Fibroblast of lung (primary cell): ENCODE results near the gene UGGT2. TPM values are rescaled to one million over a fixed set of nuclear protein-coding genes. Genes with fewer than 3 reads are reported as not detected.
"Not testable (repeated sequence)": the region's sequence is repeated elsewhere in the genome, so short reads cannot be mapped to it uniquely, and the experiment has no call there.

Source experiments
- DNase-seq, 2 donors: peaks; one replicate each; pipeline versions ENCODE4 v3.0.0 to v3.0.0-alpha.2; 2010; ENCODE audit warnings: low read depth in 2 of 2
- H2AFZ ChIP-seq: 2 replicates; pipeline ENCODE4 v1.5.1; 2012; ENCODE audit warnings: low read length, control low read depth, inconsistent platforms
- H3K27ac ChIP-seq: 2 replicates; pipeline ENCODE4 v1.5.1; 2011; ENCODE audit warnings: low read length, control low read depth; ENCODE audit not compliant: insufficient read depth
- H3K27me3 ChIP-seq: 2 replicates; pipeline ENCODE4 v1.5.1; 2011; ENCODE audit warnings: mild to moderate bottlenecking, low read length; ENCODE audit not compliant: control insufficient read depth, insufficient read depth
- H3K36me3 ChIP-seq: 2 replicates; pipeline ENCODE4 v1.5.1; 2011; ENCODE audit warnings: low read length; ENCODE audit not compliant: control insufficient read depth, insufficient read depth
- H3K4me1 ChIP-seq: 2 replicates; pipeline ENCODE4 v1.5.1; 2011; ENCODE audit warnings: low read length; ENCODE audit not compliant: control insufficient read depth, insufficient read depth; ENCODE audit errors: extremely low read depth
- H3K4me2 ChIP-seq: 2 replicates; pipeline ENCODE4 v1.5.1; 2011; ENCODE audit warnings: low read length, control low read depth; ENCODE audit not compliant: insufficient read depth; ENCODE audit errors: extremely low read depth
- H3K4me3 ChIP-seq, 4 experiments: fragments of 200-600 bp in 1 of 4; sonication (generic) in 1 of 4; replicated peaks in 1 of 4; 2 replicates each; pipeline ENCODE4 v1.5.1; 2011 to 2016; ENCODE audit warnings: low read length in 4 of 4, low read depth in 3 of 4, mild to moderate bottlenecking in 3 of 4, control low read depth in 2 of 4, inconsistent platforms in 1 of 4, mixed read lengths in 1 of 4; ENCODE audit not compliant: insufficient read depth in 1 of 4; ENCODE audit errors: control extremely low read depth in 1 of 4
- H3K79me2 ChIP-seq: 2 replicates; pipeline ENCODE4 v1.5.1; 2012; ENCODE audit warnings: mild to moderate bottlenecking, low read length, inconsistent platforms; ENCODE audit not compliant: control insufficient read depth, insufficient read depth
- H3K9ac ChIP-seq: 2 replicates; pipeline ENCODE4 v1.5.1; 2011; ENCODE audit warnings: mild to moderate bottlenecking, low read length, control low read depth; ENCODE audit not compliant: insufficient read depth
- H3K9me3 ChIP-seq: 2 replicates; pipeline ENCODE4 v1.5.1; 2012; ENCODE audit warnings: low read depth, low read length; ENCODE audit not compliant: control insufficient read depth, insufficient read depth
- H4K20me1 ChIP-seq: 2 replicates; pipeline ENCODE4 v1.5.1; 2011; ENCODE audit warnings: low read length; ENCODE audit not compliant: control insufficient read depth, insufficient read depth; ENCODE audit errors: extremely low read depth
- CTCF ChIP-seq, 2 donors: IDR thresholded peaks in 1 of 2; conservative IDR thresholded peaks in 1 of 2; 1 replicate in 1 of 2; 2 replicates in 1 of 2; pipeline ENCODE4 v1.5.1; 2011 to 2012; ENCODE audit warnings: low read length in 2 of 2, control low read depth in 1 of 2, inconsistent platforms in 1 of 2, low read depth in 1 of 2, mild to moderate bottlenecking in 1 of 2
- EZH2 ChIP-seq: IDR thresholded peaks from 2 replicates; pipeline ENCODE4 v1.5.1; 2012; ENCODE audit warnings: low read length, control low read depth, mild to moderate bottlenecking; ENCODE audit errors: missing control alignments
- polyA plus RNA-seq, 2 donors: library from polyadenylated mRNA; depleted of rRNA in 1 of 2; stranded (reverse) in 1 of 2; unstranded in 1 of 2; fragments of >200 nt; gene quantifications; 2 replicates each; pipeline ENCODE4 v1.2.1, GENCODE V29; 2011 to 2012; ENCODE audit warnings: missing spikeins in 1 of 2
- total RNA-seq: library from RNA; depleted of rRNA; stranded (reverse); fragments of >200 nt; gene quantifications from 2 replicates; pipeline ENCODE4 v1.2.1, GENCODE V29; 2014

The UGGT2 gene
- total and polyA plus RNA-seq, 2 donors (not counting 1 experiment from before 2014, with no cell fraction given), result 26.3 to 47.2 TPM

- Histone ChIP-seq H2AFZ (no peak overlapping the region), H3K27me3 (no peaks in the 10 kb centered on the region), H3K4me1 (no peaks in the 10 kb centered on the region), H3K27ac (no peak overlapping the region), H3K9ac (no peak overlapping the region), H4K20me1 (no peaks in the 10 kb centered on the region), H3K36me3 (peaks cover 4% of the 10 kb centered on the region), H3K79me2 (no peaks in the 10 kb centered on the region), H3K9me3 (no peaks in the 10 kb centered on the region), H3K4me3 (no peak overlapping the region), H3K4me2 (no peak overlapping the region)
- no peak for DNase-seq
- TF ChIP-seq CTCF (conservative IDR thresholded peaks at IDR 0.05 in 1 of 2, IDR thresholded peaks at IDR 0.05 in 1 of 2; ENCODE audit: low read depth in 1 of 2, low read length in 2 of 2) (no peak), EZH2 (no peak)
Observed at GRCh38 chr13:95791084-95791722, 262.0 kb downstream of the UGGT2 start.

GRCh38 chr13:95789315-95789714, 263.9 kb downstream of the UGGT2 start:
- not testable (repeated sequence) for H3K9me3 ChIP-seq, H3K27me3 ChIP-seq, DNase-seq, H2AFZ ChIP-seq, H3K9ac ChIP-seq, H3K36me3 ChIP-seq, H3K79me2 ChIP-seq, H3K4me1 ChIP-seq, H3K4me2 ChIP-seq, H3K27ac ChIP-seq, H3K4me3 ChIP-seq, H4K20me1 ChIP-seq

- Histone ChIP-seq H3K79me2 (no peaks in the 10 kb centered on the region), H3K4me2 (no peak overlapping the region)
Observed at GRCh38 chr13:95788100-95788463, 265.1 kb downstream of the UGGT2 start.

More at GRCh38 chr13:95788100-95788463, 265.1 kb downstream of the UGGT2 start:
- no peak for DNase-seq
- Histone ChIP-seq H3K4me3 (no peak overlapping the region), H3K9ac (no peak overlapping the region), H3K27ac (no peak overlapping the region), H4K20me1 (no peaks in the 10 kb centered on the region), H3K4me1 (peaks cover 13% of the 10 kb centered on the region), H3K27me3 (no peaks in the 10 kb centered on the region), H2AFZ (no peak overlapping the region), H3K36me3 (peaks cover 4% of the 10 kb centered on the region), H3K9me3 (no peaks in the 10 kb centered on the region)
- TF ChIP-seq CTCF (conservative IDR thresholded peaks at IDR 0.05 in 1 of 2, IDR thresholded peaks at IDR 0.05 in 1 of 2; ENCODE audit: low read depth in 1 of 2, low read length in 2 of 2) (no peak), EZH2 (no peak)
